Duodenal mucosa (tissue), 2 donors: ENCODE data around the gene POU4F1.

Experiments
- H3K27ac ChIP-seq: one replicate; pipeline ENCODE4 v1.7.0; 2013; ENCODE audit warnings: low read depth, low read length
- H3K27me3 ChIP-seq, 2 donors: one replicate each; pipeline ENCODE4 v1.7.0; 2013; ENCODE audit warnings: low read length in 2 of 2, control low read depth in 1 of 2; ENCODE audit not compliant: insufficient read depth in 2 of 2, control insufficient read depth in 1 of 2
- H3K36me3 ChIP-seq, 2 donors: one replicate each; pipeline ENCODE4 v1.7.0; 2013; ENCODE audit warnings: low read length in 2 of 2, control low read depth in 1 of 2; ENCODE audit not compliant: insufficient read depth in 2 of 2, control insufficient read depth in 1 of 2
- H3K4me1 ChIP-seq, 2 donors: one replicate each; pipeline ENCODE4 v1.7.0; 2013; ENCODE audit warnings: low read length in 2 of 2, control low read depth in 1 of 2; ENCODE audit not compliant: insufficient read depth in 2 of 2, control insufficient read depth in 1 of 2
- H3K4me3 ChIP-seq, 2 donors: one replicate each; pipeline ENCODE4 v1.7.0; 2013; ENCODE audit warnings: low read length in 2 of 2, low read depth in 1 of 2
- H3K9ac ChIP-seq, 2 donors: one replicate each; pipeline ENCODE4 v1.7.0; 2013; ENCODE audit warnings: low read length in 2 of 2, low read depth in 1 of 2
- H3K9me3 ChIP-seq, 2 donors: one replicate each; pipeline ENCODE4 v1.7.0; 2013; ENCODE audit warnings: low read length in 2 of 2, control low read depth in 1 of 2; ENCODE audit not compliant: control insufficient read depth in 1 of 2

Gene POU4F1

DNA sequence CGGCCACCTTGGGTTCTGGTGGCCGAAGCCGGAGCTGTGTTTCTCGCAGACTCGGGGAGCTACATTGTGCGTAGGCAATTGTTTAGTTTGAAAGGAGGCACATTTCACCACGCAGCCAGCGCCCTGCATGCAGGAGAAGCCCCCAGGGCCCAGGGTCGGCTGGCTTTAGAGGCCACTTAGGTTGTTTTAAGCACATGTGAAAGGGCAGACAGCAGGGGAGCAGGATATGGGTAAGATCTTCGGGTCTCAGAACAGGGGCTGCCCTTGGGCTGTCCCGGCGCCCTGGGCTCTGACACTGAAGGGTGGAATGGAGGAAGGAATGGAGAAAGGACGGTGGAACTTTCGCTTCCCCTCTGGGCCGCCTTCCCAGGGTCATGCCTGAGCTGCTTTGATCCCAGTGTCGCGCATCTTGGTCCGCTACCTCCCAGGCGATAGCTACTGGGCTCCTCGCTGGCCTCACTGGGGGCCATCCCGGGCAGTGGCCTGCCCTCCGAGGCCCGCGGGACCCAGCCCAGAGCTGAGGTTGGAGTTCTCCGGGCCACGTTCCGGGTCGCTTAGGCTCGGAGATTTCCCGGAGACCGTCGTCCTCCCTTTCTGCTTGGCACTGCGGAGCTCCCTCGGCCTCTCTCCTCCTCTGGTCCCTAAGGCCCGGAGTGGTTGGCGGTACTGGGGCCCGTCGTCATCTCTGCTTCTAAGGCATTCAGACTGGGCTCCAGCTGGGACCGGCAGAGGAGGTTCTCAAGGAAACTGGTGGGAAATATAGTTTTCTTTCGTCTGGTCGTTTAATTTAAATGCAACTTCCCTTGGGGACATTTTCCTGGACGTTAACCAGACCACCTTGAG is 4.3 kb upstream of the POU4F1 start:
- Histone ChIP-seq H3K9ac (no peak overlapping the region), H3K27ac (no peak overlapping the region), H3K4me3 (no peak overlapping the region), H3K4me1 (peaks cover 23 to 40% of the 10 kb centered on the region in 2 donors), H3K9me3 (no peaks in the 10 kb centered on the region), H3K36me3 (no peaks in the 10 kb centered on the region), H3K27me3 (peaks cover 83 to 90% of the 10 kb centered on the region in 2 donors)

- Histone ChIP-seq H3K4me1 (peaks cover 27 to 45% of the 10 kb centered on the region in 2 donors), H3K27me3 (peaks cover 87 to 93% of the 10 kb centered on the region in 2 donors), H3K4me3 (no peak overlapping the region), H3K27ac (no peak overlapping the region), H3K9ac (no peak overlapping the region), H3K9me3 (no peaks in the 10 kb centered on the region), H3K36me3 (no peaks in the 10 kb centered on the region)
These were observed 3.4 kb upstream of the POU4F1 start for GRCh38 chr13:78606471-78607408.

DNA sequence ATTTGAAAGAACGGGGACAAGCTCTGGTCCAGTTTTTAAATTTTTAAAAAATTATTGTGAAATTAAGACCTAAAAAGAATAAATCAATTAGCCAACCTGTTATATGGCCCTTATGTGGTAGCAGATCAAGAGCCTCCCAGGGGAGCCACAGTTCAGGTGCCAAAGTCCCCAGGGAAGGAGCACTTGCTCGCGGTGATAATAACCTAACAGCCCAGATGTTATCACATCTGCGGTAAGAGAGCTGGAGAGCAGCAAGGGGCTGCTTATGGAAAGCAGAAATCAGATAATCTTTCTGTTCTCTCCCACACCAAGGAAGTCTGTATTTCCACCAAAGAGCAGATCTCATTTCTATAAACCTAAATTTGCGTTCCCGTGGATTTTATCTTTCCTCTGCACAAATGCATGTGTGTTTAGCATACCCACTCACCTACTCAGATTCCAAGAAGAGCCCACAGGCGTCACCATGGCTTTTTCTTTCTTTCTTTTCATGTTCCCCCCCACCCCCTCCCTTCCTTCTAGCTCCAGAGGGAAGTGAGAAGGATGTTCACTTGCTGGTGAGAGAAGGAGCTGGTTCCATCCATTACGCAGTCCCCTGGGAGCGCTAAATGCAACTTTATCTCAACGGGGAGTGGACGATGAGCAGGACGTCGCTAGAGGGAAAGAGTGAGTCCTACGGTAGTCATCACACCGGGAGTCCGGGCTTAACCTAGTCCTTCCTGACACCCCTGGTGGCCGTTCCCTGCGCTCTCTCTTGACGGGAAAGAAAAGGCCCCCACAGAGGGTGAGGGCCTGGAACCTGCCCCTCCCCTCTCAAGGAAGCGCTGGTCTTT is 1.6 kb upstream of the POU4F1 start:
- Histone ChIP-seq H3K9ac (no peak overlapping the region), H3K4me3 (no peak overlapping the region), H3K36me3 (no peaks in the 10 kb centered on the region), H3K27ac (no peak overlapping the region), H3K27me3 (peaks cover 87 to 94% of the 10 kb centered on the region in 2 donors), H3K4me1 (peaks cover 30 to 52% of the 10 kb centered on the region in 2 donors), H3K9me3 (no peaks in the 10 kb centered on the region)

GRCh38 chr13:78602561-78603239 is 652 bp downstream of the POU4F1 start:
- H3K27ac ChIP-seq, result no peak overlapping the region
- H3K27me3 ChIP-seq, result peaks cover 87 to 92% of the 10 kb centered on the region in 2 donors
- peak overlapping the region; percentile 49 to 59 for H3K4me3 ChIP-seq
- H3K9me3 ChIP-seq, result no peaks in the 10 kb centered on the region
- H3K36me3 ChIP-seq, result no peaks in the 10 kb centered on the region
- peaks cover 20 to 33% of the 10 kb centered on the region in 2 donors for H3K4me1 ChIP-seq
- no peak overlapping the region for H3K9ac ChIP-seq

- Histone ChIP-seq H3K27ac (no peak overlapping the region), H3K9me3 (no peaks in the 10 kb centered on the region), H3K4me1 (peaks cover 20 to 26% of the 10 kb centered on the region in 2 donors), H3K9ac (no peak overlapping the region), H3K4me3 (peak overlapping the region; percentile 59 to 60), H3K36me3 (no peaks in the 10 kb centered on the region), H3K27me3 (peaks cover 87 to 92% of the 10 kb centered on the region in 2 donors)
These were observed 1.3 kb downstream of the POU4F1 start for GRCh38 chr13:78601874-78602560.

DNA sequence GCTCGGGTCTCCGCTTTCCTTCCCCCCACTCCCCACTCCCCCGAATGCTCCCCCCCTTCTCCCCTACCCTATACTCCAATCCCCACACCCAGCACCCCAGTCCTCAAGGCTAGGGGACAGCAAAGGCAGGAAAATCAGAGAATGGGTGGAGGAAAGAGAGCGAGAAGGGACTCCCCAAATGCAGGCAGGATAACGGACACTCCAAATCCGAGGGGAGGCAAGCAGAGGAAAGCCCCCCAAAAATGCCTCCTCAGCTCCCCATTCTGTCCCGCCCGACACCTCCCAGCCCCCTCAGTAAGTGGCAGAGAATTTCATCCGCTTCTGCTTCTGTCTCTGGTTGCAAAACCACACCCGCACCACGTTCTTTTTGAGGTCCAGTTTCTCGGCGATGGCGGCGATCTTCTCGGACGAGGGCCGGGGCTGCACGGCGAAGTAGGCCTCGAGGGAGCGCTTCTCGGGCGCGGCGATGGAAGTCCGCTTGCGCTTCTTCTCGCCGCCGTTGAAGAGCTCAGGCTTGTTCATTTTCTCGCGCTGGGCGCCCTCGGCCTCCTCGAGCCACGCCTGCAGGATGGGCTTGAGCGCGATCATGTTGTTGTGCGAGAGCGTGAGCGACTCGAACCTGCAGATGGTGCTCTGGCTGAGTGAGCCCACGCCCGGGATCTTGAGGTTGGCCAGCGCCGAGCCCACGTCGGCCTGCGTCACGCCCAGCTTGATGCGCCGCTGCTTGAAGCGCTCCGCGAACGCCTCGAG is 2.1 kb downstream of the POU4F1 start:
- H3K9ac ChIP-seq, result no peak overlapping the region
- no peak overlapping the region for H3K27ac ChIP-seq
- peaks cover 84 to 92% of the 10 kb centered on the region in 2 donors for H3K27me3 ChIP-seq
- peaks cover 20 to 22% of the 10 kb centered on the region in 2 donors for H3K4me1 ChIP-seq
- H3K9me3 ChIP-seq, result no peaks in the 10 kb centered on the region
- peak overlapping the region; percentile 58 to 60 for H3K4me3 ChIP-seq
- no peaks in the 10 kb centered on the region for H3K36me3 ChIP-seq

DNA sequence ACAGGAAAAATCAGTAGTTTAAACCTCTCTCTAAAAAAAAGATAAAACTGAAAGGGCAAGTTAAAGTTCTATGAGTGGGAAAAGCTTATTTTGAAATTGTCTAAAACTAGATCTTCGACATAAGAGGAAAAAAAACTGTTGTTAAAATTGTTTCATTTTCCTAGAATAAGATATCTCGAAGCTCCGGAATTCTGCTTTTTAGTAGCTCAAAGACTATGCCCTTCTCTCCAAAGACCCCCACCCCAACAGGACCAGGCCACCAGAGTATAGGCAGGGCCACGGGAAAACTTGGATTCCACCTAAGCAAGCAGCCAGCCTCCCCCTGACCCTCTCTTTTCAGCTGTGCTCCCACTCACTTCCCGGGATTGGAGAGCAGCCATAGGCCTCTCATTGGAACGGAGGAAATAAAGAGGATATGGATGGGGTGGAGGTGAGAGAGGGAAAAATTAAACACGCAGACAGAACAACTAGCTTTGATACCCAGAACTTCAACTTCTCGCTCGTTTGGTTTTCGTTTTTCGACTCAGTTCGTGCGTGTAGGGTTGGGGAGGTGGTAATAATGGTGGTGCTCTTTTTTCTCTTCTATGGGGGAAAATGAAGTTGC is 3.0 kb downstream of the POU4F1 start:
- no peak overlapping the region for H3K4me3 ChIP-seq
- peaks cover 20 to 22% of the 10 kb centered on the region in 2 donors for H3K4me1 ChIP-seq
- no peak overlapping the region for H3K9ac ChIP-seq
- H3K9me3 ChIP-seq, result no peaks in the 10 kb centered on the region
- peaks cover 84 to 92% of the 10 kb centered on the region in 2 donors for H3K27me3 ChIP-seq
- H3K36me3 ChIP-seq, result no peaks in the 10 kb centered on the region
- H3K27ac ChIP-seq, result no peak overlapping the region

- Histone ChIP-seq H3K4me3 (no peak overlapping the region), H3K4me1 (peaks cover 14 to 22% of the 10 kb centered on the region in 2 donors), H3K27ac (no peak overlapping the region), H3K27me3 (peaks cover 84 to 92% of the 10 kb centered on the region in 2 donors), H3K9me3 (no peaks in the 10 kb centered on the region), H3K9ac (no peak overlapping the region), H3K36me3 (no peaks in the 10 kb centered on the region)
These were observed 3.6 kb downstream of the POU4F1 start for GRCh38 chr13:78599645-78600279.
